ENCODE measurements around the gene AMIGO3.

DNA sequence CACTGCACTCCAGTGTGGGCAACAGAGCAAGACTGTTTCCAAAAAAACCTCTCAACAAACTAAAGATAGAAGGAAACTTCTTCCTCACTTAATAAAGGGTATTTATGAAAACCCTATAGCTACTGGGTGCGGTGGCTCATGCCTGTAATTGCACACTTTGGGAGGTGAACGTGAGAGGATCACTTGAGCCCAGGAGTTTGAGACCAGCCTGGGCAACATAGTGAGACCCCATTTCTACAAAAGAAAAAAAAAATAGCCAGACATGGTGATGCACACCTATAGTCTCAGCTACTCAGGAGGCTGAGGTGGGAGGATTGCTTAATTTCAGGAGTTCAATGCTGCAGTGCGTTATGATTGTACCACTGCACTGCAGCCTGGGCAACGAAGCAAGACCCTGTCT lies 44.5 kb upstream of the AMIGO3 start:
- TF ChIP-seq POLR2A (IDR thresholded peaks at IDR 0.05; ENCODE audit: low read length) (no peak), GATA1 (IDR thresholded peaks at IDR 0.05; ENCODE audit: low read depth, low read length) (no peak)

All from erythroblast (primary cell).